Activated CD8-positive, alpha-beta T cell treated with anti-CD3 and anti-CD28 coated beads, Interleukin-2, amount 10 ng/mL, durations not matched to agents 7 days and 5 days (primary cell): ENCODE results near the gene SMCO1. TPM values are rescaled to one million over a fixed set of nuclear protein-coding genes. Genes with fewer than 3 reads are reported as not detected.
A peak's percentile ranks its signal among the peaks of the same experiment; 100 is the strongest.
"Not testable (repeated sequence)": the region's sequence is repeated elsewhere in the genome, so short reads cannot be mapped to it uniquely, and the experiment has no call there.

Source experiments
- ATAC-seq: fragments of 150-1000 bp; cut with Tn5 transposase; one replicate; pipeline ENCODE4 v1.10.0; 2021; ENCODE audit warnings: moderate library complexity
- CTCF ChIA-PET: fragments of 350-600 bp; sonication (Branson Sonifier 250); formaldehyde crosslinking; loops from one replicate; lab custom pipeline; 2021; ENCODE audit warnings: antibody characterized with exemption; lab: Charles Lee
- POLR2A ChIA-PET: fragments of 350-600 bp; sonication (Branson Sonifier 250); formaldehyde crosslinking; loops from one replicate; lab custom pipeline; 2021; ENCODE audit warnings: antibody characterized with exemption; lab: Charles Lee
- DNase-seq: peaks from one replicate; pipeline ENCODE4 v3.0.0-alpha.2; 2020
- H3K27ac Mint-ChIP-seq: one replicate; pipeline ENCODE4 v1.8.0; 2021; ENCODE audit warnings: mild to moderate bottlenecking, mixed read lengths
- H3K27me3 Mint-ChIP-seq: one replicate; pipeline ENCODE4 v1.8.0; 2021; ENCODE audit warnings: low read depth, mixed read lengths
- H3K36me3 Mint-ChIP-seq: one replicate; pipeline ENCODE4 v1.8.0; 2021; ENCODE audit warnings: low read depth, mixed read lengths
- H3K4me1 Mint-ChIP-seq: one replicate; pipeline ENCODE4 v1.8.0; 2021; ENCODE audit warnings: low read depth, mixed read lengths
- H3K4me3 Mint-ChIP-seq: one replicate; pipeline ENCODE4 v1.8.0; 2021; ENCODE audit warnings: mild to moderate bottlenecking, mixed read lengths
- H3K9me3 Mint-ChIP-seq: one replicate; pipeline ENCODE4 v1.8.0; 2022; ENCODE audit warnings: mixed read lengths; ENCODE audit not compliant: insufficient read depth
- total RNA-seq, 2 experiments: library from RNA; stranded (reverse); gene quantifications; one replicate each; pipeline ENCODE4 v1.2.3, GENCODE V29; 2021

Gene SMCO1, protein sequence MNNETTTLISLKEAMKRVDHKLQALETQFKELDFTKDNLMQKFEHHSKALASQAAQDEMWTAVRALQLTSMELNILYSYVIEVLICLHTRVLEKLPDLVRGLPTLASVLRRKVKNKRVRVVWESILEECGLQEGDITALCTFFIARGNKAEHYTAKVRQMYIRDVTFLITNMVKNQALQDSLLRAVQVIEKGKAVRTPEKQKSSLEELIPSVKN
- under 1 TPM in 1 of 2 experiments, not detected in 1; 0.13 TPM for total RNA-seq

DNA sequence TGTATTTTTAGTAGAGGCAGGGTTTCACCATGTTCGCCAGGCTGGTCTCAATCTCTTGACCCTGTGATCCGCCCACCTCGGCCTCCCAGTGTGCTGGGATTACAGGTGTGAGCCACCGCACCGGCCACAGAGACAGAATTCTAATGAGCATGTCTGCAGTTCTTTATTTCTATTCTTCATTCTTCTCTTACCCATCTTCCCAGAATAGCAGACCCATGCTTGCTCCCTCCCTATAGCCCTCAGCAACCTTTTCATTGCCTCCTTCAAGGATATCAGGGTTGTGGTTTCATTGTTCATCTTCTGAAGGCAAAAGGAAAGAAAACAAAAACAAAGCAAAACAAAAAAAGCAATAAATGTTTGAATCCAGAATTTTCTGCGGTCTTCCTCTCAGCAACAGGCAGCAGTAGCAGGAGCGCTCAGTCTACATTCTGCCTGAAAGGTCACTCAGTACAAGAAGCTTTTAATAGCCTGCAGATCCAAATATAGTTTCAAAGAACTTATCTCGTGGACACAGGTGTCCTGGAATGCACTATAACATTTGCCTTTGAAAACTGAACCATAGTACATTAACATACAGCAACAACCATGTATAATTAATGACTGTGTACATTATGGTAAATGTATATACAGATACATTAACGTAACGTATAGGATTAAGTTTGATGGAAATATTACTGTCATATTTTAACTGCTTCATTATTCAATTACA lies at the start of gene SMCO1:
TSS of gene SMCO1 (minus strand) at position 434 of the 709 bp plus-strand sequence. CDS start at position 297, 137 bp downstream.
- DNase-seq = no peak
- Mint-ChIP-seq H3K4me1 (peaks cover 7% of the 10 kb centered on the region), H3K36me3 (peaks cover 10% of the 10 kb centered on the region), H3K4me3 (no peak within 1 kb of the TSS), H3K27me3 (peaks cover 9% of the 10 kb centered on the region), H3K27ac (no peak within 1 kb of the TSS), H3K9me3 (peaks cover 20% of the 10 kb centered on the region)
- ChIA-PET CTCF (interaction anchor here (0.9 kb wide), 1 partner anchor 8 kb away, joined by 3 read pairs; no protein-coding TSS in a partner anchor), POLR2A (no interaction called here)
- no peak for ATAC-seq

DNA sequence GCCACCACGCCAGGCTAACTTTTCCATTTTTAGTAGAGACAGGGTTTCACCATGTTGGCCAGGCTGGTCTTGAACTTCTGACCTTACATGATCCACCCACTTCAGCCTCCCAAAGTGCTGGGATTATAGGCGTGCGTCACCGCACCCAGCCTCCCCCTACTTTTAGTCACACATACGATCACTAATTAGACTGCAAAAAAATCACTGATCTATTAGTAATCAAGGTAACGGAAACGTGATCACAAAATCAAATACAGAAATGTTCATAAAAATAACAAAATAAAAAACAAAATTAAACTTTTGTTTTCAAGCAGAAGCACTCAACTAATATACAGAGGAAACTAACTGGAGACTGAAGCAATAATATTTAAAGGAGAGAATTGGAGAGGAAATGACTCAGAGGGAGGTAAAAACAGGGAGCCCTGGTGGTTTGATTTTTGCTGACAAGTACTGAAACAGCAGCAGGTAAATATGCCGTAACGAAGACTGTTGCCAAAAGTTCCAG lies 48.6 kb upstream of the SMCO1 start:
- no peaks in the 10 kb centered on the region for H3K9me3 Mint-ChIP-seq
- peaks cover 34% of the 10 kb centered on the region for H3K36me3 Mint-ChIP-seq
- H3K27ac Mint-ChIP-seq = peak overlapping the region; percentile 65
- no peaks in the 10 kb centered on the region for H3K27me3 Mint-ChIP-seq
- peaks cover 52% of the 10 kb centered on the region for H3K4me1 Mint-ChIP-seq
- ATAC-seq (no peak), DNase-seq (peak; percentile 40)
- CTCF ChIA-PET = interaction anchor here (0.8 to 1.0 kb wide), 2 partner anchors 35 to 39 kb away, joined by 3 read pairs; no protein-coding TSS in a partner anchor
- peak overlapping the region; percentile 20 for H3K4me3 Mint-ChIP-seq
- POLR2A ChIA-PET = interaction anchor here (0.6 to 0.7 kb wide), 2 partner anchors 41 to 141 kb away, joined by 3 read pairs; no protein-coding TSS in a partner anchor

DNA sequence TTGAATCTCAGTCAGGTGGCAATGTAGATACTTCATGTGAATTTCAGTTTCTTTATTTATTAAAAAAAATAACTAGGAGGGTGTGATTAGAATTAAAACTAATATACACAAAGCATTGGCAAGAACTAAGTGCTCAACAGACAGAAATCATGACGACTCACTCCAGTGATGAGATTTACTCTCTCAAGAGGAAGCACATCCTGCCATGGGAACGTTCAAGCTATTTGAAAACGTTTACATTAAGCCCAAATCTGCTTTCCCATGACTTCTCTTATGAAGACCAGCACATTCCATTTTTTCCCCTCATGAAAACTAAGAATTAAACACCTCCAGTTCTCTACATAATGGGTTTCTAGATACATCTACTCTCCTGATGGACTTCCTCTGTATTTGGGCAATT lies 44.7 kb upstream of the SMCO1 start:
- H3K9me3 Mint-ChIP-seq = no peaks in the 10 kb centered on the region
- peak overlapping the region; percentile 34 for H3K27ac Mint-ChIP-seq
- POLR2A ChIA-PET = no interaction called here
- H3K36me3 Mint-ChIP-seq = peaks cover 29% of the 10 kb centered on the region
- H3K4me1 Mint-ChIP-seq = peaks cover 29% of the 10 kb centered on the region
- ATAC-seq (no peak), DNase-seq (no peak)
- no peak overlapping the region for H3K4me3 Mint-ChIP-seq
- CTCF ChIA-PET = no interaction called here
- no peaks in the 10 kb centered on the region for H3K27me3 Mint-ChIP-seq

DNA sequence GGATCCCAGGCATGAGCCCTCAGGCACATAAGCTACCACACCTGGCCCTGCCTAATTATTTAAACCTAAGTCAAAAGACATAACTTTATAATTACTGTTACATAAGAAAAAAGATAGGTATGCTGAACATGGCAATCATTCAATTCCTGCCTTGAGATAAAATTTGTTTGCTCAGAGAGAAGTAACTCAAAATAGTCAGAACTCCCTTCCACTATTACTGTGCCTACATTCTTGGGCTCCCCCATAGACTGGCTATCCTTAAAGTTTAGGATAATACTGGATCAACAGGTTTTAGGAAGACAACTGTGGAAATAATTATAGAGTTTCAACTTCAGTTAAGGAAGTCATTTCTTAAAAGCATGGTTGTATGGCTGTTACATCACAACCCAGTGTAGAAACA lies 43.3 kb upstream of the SMCO1 start:
- Mint-ChIP-seq H3K4me3 (no peak overlapping the region), H3K27me3 (no peaks in the 10 kb centered on the region), H3K9me3 (no peaks in the 10 kb centered on the region), H3K36me3 (peaks cover 26% of the 10 kb centered on the region), H3K27ac (no peak overlapping the region), H3K4me1 (peaks cover 17% of the 10 kb centered on the region)
- no peak for DNase-seq
- POLR2A ChIA-PET = no interaction called here
- no peak for ATAC-seq
- CTCF ChIA-PET = no interaction called here

DNA sequence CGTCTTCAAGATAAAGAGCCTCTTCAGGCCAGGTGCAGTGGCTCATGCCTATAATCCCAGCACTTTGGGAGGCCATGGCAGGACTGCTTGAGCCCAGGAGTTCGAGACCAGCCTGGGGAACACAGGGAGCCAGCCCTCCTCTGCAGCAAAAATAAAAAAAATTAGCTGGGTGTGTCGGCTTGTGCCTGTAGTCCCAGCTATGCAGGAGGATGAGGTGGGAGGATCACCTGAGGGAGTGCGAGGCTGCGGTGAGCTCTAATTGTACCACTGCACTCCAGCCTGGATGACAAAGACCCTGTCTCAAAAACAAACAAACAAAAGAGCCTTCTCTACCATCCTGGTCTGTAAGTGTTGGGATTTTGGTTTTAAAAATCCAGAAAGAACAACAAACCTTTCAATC lies 42.1 kb upstream of the SMCO1 start:
- ATAC-seq (no peak), DNase-seq (no peak)
- H3K4me1 Mint-ChIP-seq = peaks cover 12% of the 10 kb centered on the region
- H3K27ac Mint-ChIP-seq = no peak overlapping the region
- H3K36me3 Mint-ChIP-seq = peaks cover 23% of the 10 kb centered on the region
- no peak overlapping the region for H3K4me3 Mint-ChIP-seq
- H3K27me3 Mint-ChIP-seq = no peaks in the 10 kb centered on the region
- ChIA-PET CTCF (no interaction called here), POLR2A (no interaction called here)
- no peaks in the 10 kb centered on the region for H3K9me3 Mint-ChIP-seq

DNA sequence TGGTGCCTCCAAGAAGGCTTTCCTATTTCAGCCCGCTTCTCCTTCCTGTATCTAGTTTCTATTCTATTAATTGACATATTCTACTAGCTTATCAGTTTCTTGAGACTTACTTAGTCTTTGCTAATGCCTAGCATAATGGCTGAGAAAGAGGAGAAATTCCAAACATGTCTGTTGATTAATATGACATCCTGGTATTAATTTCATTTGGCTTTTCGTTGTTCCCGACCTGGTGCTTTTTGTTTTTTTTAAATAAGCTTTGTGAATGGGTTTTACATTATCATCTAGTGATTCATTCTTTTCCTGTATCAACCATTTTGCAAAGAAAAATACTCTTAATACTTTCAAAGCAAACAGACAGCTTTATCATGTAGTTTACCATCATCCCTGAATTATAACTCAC lies 40.1 kb upstream of the SMCO1 start:
- H3K27ac Mint-ChIP-seq = no peak overlapping the region
- no peaks in the 10 kb centered on the region for H3K27me3 Mint-ChIP-seq
- peaks cover 16% of the 10 kb centered on the region for H3K36me3 Mint-ChIP-seq
- POLR2A ChIA-PET = interaction anchor here (0.8 to 1.3 kb wide), 2 partner anchors 13 to 14 kb away, joined by 3 to 4 read pairs; partner anchors contain the start of gene FBXO45
- ATAC-seq (no peak), DNase-seq (no peak)
- CTCF ChIA-PET = interaction anchor here (0.5 to 2.5 kb wide), 6 partner anchors 13 to 341 kb away, joined by 4 to 10 read pairs (median 4); partner anchors contain the start of genes FBXO45 and WDR53
- H3K4me1 Mint-ChIP-seq = peaks cover 8% of the 10 kb centered on the region
- H3K9me3 Mint-ChIP-seq = no peaks in the 10 kb centered on the region
- H3K4me3 Mint-ChIP-seq = no peak overlapping the region

DNA sequence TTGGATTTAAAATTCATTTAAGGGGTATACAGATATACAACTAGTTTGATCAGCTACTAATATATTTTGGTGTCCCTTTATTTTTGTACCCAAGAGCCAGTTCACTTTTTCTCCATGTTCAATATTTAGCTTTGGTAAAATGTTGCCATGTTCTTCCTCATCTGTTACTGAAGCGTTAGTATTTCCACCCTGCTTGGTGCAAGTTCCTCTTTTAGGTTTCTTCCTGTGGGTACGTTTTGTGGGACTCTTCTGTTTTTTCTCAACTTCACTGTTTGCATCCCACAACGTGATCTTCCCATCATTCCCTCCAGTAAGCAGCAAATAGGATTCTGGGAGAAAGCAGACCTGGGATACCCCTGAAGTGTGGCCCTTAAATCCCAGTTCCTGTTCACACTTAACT lies 39.1 kb upstream of the SMCO1 start:
- H3K27ac Mint-ChIP-seq = no peak overlapping the region
- no peak for DNase-seq
- ATAC-seq = no peak
- peaks cover 15% of the 10 kb centered on the region for H3K36me3 Mint-ChIP-seq
- no peaks in the 10 kb centered on the region for H3K4me1 Mint-ChIP-seq
- CTCF ChIA-PET = interaction anchor here (0.7 to 2.5 kb wide), 2 partner anchors 14 to 25 kb away, joined by 3 to 7 read pairs; partner anchors contain the start of genes FBXO45 and WDR53
- H3K4me3 Mint-ChIP-seq = no peak overlapping the region
- peaks cover 2% of the 10 kb centered on the region for H3K9me3 Mint-ChIP-seq
- no peaks in the 10 kb centered on the region for H3K27me3 Mint-ChIP-seq
- POLR2A ChIA-PET = interaction anchor here (0.6 to 1.3 kb wide), 2 partner anchors 15 to 131 kb away, joined by 3 read pairs; partner anchors contain the start of gene FBXO45

DNA sequence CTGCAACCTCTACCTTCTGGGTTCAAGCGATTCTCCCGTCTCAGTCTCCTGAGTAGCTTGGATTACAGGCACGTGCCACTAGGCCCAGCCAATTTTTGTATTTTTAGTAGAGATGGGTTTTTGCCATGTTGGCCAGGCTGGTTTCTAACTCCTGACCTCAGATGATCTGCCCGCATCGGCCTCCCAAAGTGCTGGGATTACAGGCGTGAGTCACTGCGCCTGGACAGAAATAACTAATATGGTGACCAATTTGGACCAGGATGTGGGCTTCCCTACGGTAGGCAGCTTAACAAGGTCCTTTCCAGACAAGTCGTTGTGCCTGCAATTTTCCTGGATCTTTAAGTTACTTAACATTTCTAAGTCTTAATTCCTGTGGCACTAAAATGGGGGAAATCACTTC lies 38.4 kb upstream of the SMCO1 start:
- no peaks in the 10 kb centered on the region for H3K4me1 Mint-ChIP-seq
- ATAC-seq = no peak
- no peak for DNase-seq
- no peak overlapping the region for H3K4me3 Mint-ChIP-seq
- peaks cover 6% of the 10 kb centered on the region for H3K9me3 Mint-ChIP-seq
- H3K27me3 Mint-ChIP-seq = no peaks in the 10 kb centered on the region
- POLR2A ChIA-PET = interaction anchor here (0.6 kb wide), 1 partner anchor 132 kb away, joined by 3 read pairs; no protein-coding TSS in a partner anchor
- no peak overlapping the region for H3K27ac Mint-ChIP-seq
- CTCF ChIA-PET = no interaction called here
- peaks cover 17% of the 10 kb centered on the region for H3K36me3 Mint-ChIP-seq

DNA sequence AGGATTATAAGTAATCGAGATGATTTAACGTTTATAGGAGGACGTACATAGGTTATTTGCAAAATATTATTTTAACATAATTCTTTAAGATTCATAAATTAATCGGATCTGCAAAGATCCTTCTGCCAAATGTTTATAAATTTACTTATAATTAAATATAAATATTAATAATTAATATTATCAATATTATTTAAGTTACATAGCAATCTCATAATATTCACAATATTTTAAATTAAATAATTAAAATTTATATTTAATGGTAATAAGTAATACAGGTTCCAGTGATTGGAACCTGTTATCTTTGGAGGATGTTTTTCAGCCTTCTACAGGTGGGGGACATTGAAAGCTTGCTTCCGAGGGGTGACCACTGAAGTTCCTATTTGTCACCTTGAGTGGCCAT lies 37.1 kb upstream of the SMCO1 start:
- Mint-ChIP-seq H3K27ac (no peak overlapping the region), H3K4me3 (no peak overlapping the region), H3K4me1 (no peaks in the 10 kb centered on the region), H3K27me3 (peaks cover 3% of the 10 kb centered on the region), H3K36me3 (peaks cover 21% of the 10 kb centered on the region), H3K9me3 (peaks cover 12% of the 10 kb centered on the region)
- no peak for ATAC-seq
- CTCF ChIA-PET = no interaction called here
- POLR2A ChIA-PET = no interaction called here
- DNase-seq = no peak

DNA sequence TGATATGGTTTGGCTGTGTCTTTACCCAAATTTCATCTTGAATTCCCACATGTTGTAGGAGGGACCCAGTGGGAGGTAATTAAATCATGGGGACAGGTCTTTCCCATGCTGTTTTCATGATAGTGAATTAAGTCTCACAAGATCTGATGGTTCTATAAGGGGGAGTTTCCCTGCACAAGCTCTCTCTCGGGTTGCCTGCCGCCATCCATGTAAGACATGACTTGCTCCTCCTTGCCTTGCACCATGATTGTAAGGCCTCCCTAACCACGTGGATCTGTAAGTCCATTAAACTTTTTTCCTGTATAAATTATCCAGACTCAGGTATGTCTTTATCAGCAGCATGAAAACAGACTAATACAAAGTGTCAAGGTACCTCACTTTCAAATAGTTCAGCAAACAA lies 35.0 kb upstream of the SMCO1 start:
- H3K4me3 Mint-ChIP-seq, DNase-seq, H3K27me3 Mint-ChIP-seq, H3K4me1 Mint-ChIP-seq, ATAC-seq, CTCF ChIA-PET, H3K27ac Mint-ChIP-seq, POLR2A ChIA-PET: not testable (repeated sequence)
- Mint-ChIP-seq H3K36me3 (peaks cover 19% of the 10 kb centered on the region), H3K9me3 (peaks cover 12% of the 10 kb centered on the region)

DNA sequence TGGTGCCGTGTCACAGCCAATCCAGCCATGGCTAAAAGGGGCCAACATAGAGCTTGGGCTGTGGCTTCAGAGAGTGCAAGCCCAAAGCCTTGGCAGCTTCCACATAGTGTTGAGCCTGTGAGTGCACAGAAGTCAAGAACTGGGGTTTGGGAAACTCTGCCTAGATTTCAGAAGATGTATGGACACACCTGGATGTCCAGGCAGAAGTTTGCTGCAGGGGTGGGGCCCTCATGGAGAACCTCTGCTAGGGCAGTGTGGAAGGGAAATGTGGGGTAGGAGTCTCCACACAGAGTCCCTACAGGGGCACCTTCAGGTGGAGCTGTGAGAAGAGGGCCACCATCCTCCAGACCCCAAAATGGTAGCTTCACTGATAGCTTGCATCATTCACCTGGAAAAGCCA lies 34.2 kb upstream of the SMCO1 start:
- H3K27me3 Mint-ChIP-seq, POLR2A ChIA-PET, H3K4me1 Mint-ChIP-seq, CTCF ChIA-PET, DNase-seq, H3K4me3 Mint-ChIP-seq, ATAC-seq, H3K27ac Mint-ChIP-seq: not testable (repeated sequence)
- H3K9me3 Mint-ChIP-seq = peaks cover 12% of the 10 kb centered on the region
- peaks cover 16% of the 10 kb centered on the region for H3K36me3 Mint-ChIP-seq
